MM.1S (cell line): ENCODE measurements around the gene FBXL7.

Source experiments
- DNase-seq: peaks from one replicate; pipeline ENCODE4 v3.0.0-alpha.2; 2015
- H2AFZ ChIP-seq: fragments of 300-600 bp; sonication (generic); 2 replicates; pipeline ENCODE4 v1.6.0; 2016; ENCODE audit warnings: antibody characterized with exemption, low read length
- H3F3A ChIP-seq: fragments of 300-600 bp; sonication (generic); 2 replicates; pipeline ENCODE4 v1.6.1; 2016; ENCODE audit warnings: mild to moderate bottlenecking, antibody characterized with exemption, low read length, moderate library complexity, mixed read lengths; ENCODE audit not compliant: insufficient read depth
- H3K27ac ChIP-seq: fragments of 300-600 bp; sonication (generic); 2 replicates; pipeline ENCODE4 v1.5.1; 2016; ENCODE audit warnings: mild to moderate bottlenecking, low read length
- H3K27me3 ChIP-seq: fragments of 300-600 bp; sonication (generic); replicated peaks from 2 replicates; pipeline ENCODE4 v1.6.0; 2016; ENCODE audit warnings: low read length; ENCODE audit not compliant: insufficient read depth
- H3K36me3 ChIP-seq: fragments of 300-600 bp; sonication (generic); replicated peaks from 2 replicates; pipeline ENCODE4 v1.6.1; 2016; ENCODE audit warnings: mild to moderate bottlenecking, low read length, mixed read lengths; ENCODE audit not compliant: insufficient read depth
- H3K4me1 ChIP-seq: fragments of 300-600 bp; sonication (generic); 2 replicates; pipeline ENCODE4 v1.6.1; 2016; ENCODE audit warnings: low read length, mixed read lengths
- H3K4me2 ChIP-seq: fragments of 300-600 bp; sonication (generic); 2 replicates; pipeline ENCODE4 v1.6.0; 2016; ENCODE audit warnings: low read depth, low read length
- H3K4me3 ChIP-seq: fragments of 300-600 bp; sonication (generic); 2 replicates; pipeline ENCODE4 v1.5.1; 2016; ENCODE audit warnings: low read length, mixed read lengths
- H3K79me2 ChIP-seq: fragments of 300-600 bp; sonication (generic); 2 replicates; pipeline ENCODE4 v1.6.1; 2016; ENCODE audit warnings: mixed run types, low read length, mixed read lengths
- H3K9ac ChIP-seq: fragments of 300-600 bp; sonication (generic); 2 replicates; pipeline ENCODE4 v1.6.1; 2016; ENCODE audit warnings: low read length, mixed read lengths
- H3K9me2 ChIP-seq: fragments of 300-600 bp; sonication (generic); replicated peaks from 2 replicates; pipeline ENCODE4 v1.6.1; 2016; ENCODE audit warnings: mild to moderate bottlenecking, low read length, mixed read lengths; ENCODE audit not compliant: insufficient read depth
- H3K9me3 ChIP-seq: fragments of 300-600 bp; sonication (generic); replicated peaks from 2 replicates; pipeline ENCODE4 v1.6.1; 2016; ENCODE audit warnings: mild to moderate bottlenecking, low read length, mixed read lengths; ENCODE audit not compliant: insufficient read depth
- H4K20me1 ChIP-seq: fragments of 300-600 bp; sonication (generic); 2 replicates; pipeline ENCODE4 v1.6.1; 2016; ENCODE audit warnings: mild to moderate bottlenecking, low read length, moderate library complexity, mixed read lengths; ENCODE audit not compliant: insufficient read depth
- EZH2 ChIP-seq: fragments of 300-600 bp; sonication (generic); optimal IDR thresholded peaks from 2 replicates; pipeline ENCODE3; 2017; ENCODE audit warnings: low read depth, mild to moderate bottlenecking, antibody characterized with exemption, low read length, mixed read lengths
- EZH2phosphoT487 ChIP-seq: fragments of 300-600 bp; sonication (generic); IDR thresholded peaks from 2 replicates; pipeline ENCODE4 v1.6.1; 2018; ENCODE audit warnings: antibody characterized with exemption, low read length
- TF ChIP-seq, protein P1 (sequence below): fragments of 300-600 bp; sonication (generic); IDR thresholded peaks from 2 replicates; pipeline ENCODE4 v1.5.1; 2016; ENCODE audit warnings: antibody characterized with exemption, low read length, mixed read lengths

Gene FBXL7

GRCh38 chr5:15737871-15738664 lies 238.1 kb downstream of the FBXL7 start:
- TF ChIP-seq, protein P1, sequence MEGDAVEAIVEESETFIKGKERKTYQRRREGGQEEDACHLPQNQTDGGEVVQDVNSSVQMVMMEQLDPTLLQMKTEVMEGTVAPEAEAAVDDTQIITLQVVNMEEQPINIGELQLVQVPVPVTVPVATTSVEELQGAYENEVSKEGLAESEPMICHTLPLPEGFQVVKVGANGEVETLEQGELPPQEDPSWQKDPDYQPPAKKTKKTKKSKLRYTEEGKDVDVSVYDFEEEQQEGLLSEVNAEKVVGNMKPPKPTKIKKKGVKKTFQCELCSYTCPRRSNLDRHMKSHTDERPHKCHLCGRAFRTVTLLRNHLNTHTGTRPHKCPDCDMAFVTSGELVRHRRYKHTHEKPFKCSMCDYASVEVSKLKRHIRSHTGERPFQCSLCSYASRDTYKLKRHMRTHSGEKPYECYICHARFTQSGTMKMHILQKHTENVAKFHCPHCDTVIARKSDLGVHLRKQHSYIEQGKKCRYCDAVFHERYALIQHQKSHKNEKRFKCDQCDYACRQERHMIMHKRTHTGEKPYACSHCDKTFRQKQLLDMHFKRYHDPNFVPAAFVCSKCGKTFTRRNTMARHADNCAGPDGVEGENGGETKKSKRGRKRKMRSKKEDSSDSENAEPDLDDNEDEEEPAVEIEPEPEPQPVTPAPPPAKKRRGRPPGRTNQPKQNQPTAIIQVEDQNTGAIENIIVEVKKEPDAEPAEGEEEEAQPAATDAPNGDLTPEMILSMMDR = no peak
- no peak overlapping the region for H3K4me3 ChIP-seq
- no peaks in the 10 kb centered on the region for H3K4me1 ChIP-seq
- no peaks in the 10 kb centered on the region for H3K9me3 ChIP-seq
- H3K9me2 ChIP-seq = no peaks in the 10 kb centered on the region
- no peak for DNase-seq
- no peak overlapping the region for H3K9ac ChIP-seq
- no peaks in the 10 kb centered on the region for H3K27me3 ChIP-seq
- H3F3A ChIP-seq = no peaks in the 10 kb centered on the region
- no peak overlapping the region for H2AFZ ChIP-seq
- no peaks in the 10 kb centered on the region for H3K79me2 ChIP-seq
- H3K36me3 ChIP-seq = no peaks in the 10 kb centered on the region
- no peaks in the 10 kb centered on the region for H4K20me1 ChIP-seq
- H3K27ac ChIP-seq = no peak overlapping the region
- no peak overlapping the region for H3K4me2 ChIP-seq

DNA sequence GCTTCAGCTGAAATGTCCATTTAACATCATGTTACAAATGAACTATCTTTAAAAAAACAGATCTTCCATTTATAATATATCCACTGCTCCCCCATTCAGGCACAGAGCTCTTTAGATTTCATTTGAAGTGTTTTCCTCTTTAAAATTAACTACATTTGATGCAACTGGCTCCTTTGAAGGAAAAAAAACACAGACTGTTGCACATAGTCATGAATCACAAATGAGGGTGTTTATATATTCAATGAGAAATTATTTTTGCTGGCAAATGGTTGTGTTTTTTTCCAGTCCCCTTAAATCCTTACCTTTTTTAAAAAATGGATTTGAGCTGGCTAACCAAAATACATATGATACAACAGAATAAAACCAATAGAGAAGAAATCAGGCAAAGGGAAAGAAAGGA lies 240.4 kb downstream of the FBXL7 start:
- Histone ChIP-seq H3K4me2 (no peak overlapping the region), H3K4me1 (no peaks in the 10 kb centered on the region), H3K9me2 (no peaks in the 10 kb centered on the region), H3K9me3 (no peaks in the 10 kb centered on the region), H3K79me2 (no peaks in the 10 kb centered on the region), H3K4me3 (no peak overlapping the region), H3K36me3 (no peaks in the 10 kb centered on the region), H3F3A (no peaks in the 10 kb centered on the region), H4K20me1 (no peaks in the 10 kb centered on the region), H3K27ac (no peak overlapping the region), H3K27me3 (no peaks in the 10 kb centered on the region), H3K9ac (no peak overlapping the region), H2AFZ (no peak overlapping the region)
- no peak for DNase-seq
- TF ChIP-seq EZH2 = no peak
- no peak for TF ChIP-seq EZH2phosphoT487
- TF ChIP-seq, protein P1 = no peak

GRCh38 chr5:15741591-15741990 lies 241.6 kb downstream of the FBXL7 start:
- Histone ChIP-seq H3K27me3 (no peaks in the 10 kb centered on the region), H3K9me2 (no peaks in the 10 kb centered on the region), H2AFZ (no peak overlapping the region), H3F3A (no peaks in the 10 kb centered on the region), H3K4me3 (no peak overlapping the region), H3K4me2 (no peak overlapping the region), H3K79me2 (peaks cover 9% of the 10 kb centered on the region), H3K27ac (no peak overlapping the region), H3K9ac (no peak overlapping the region), H4K20me1 (no peaks in the 10 kb centered on the region), H3K9me3 (no peaks in the 10 kb centered on the region), H3K4me1 (no peaks in the 10 kb centered on the region), H3K36me3 (no peaks in the 10 kb centered on the region)
- DNase-seq = no peak
- TF ChIP-seq, protein P1 = no peak
- TF ChIP-seq EZH2 = no peak
- TF ChIP-seq EZH2phosphoT487 = no peak
